Retinal pigment epithelial cell (primary cell): ENCODE results near the gene TNFRSF13B.
"Not testable (repeated sequence)": the region's sequence is repeated elsewhere in the genome, so short reads cannot be mapped to it uniquely, and the experiment has no call there.

ENCODE experiments used
- DNase-seq: peaks from one replicate; pipeline ENCODE4 v3.0.0-alpha.2; 2010; ENCODE audit warnings: low read depth
- H3K4me3 ChIP-seq: 2 replicates; pipeline ENCODE4 v1.5.1; 2011; ENCODE audit warnings: mild to moderate bottlenecking, low read length, control low read depth, moderate library complexity
- TF ChIP-seq, protein P1 (sequence below): conservative IDR thresholded peaks from 2 replicates; pipeline ENCODE4 v1.5.1; 2011; ENCODE audit warnings: low read depth, low read length, control low read depth, inconsistent platforms

Gene TNFRSF13B

GRCh38 chr17:16911141-16911937 lies 60.6 kb downstream of the TNFRSF13B start:
- no peak overlapping the region for H3K4me3 ChIP-seq
- TF ChIP-seq, protein P1, sequence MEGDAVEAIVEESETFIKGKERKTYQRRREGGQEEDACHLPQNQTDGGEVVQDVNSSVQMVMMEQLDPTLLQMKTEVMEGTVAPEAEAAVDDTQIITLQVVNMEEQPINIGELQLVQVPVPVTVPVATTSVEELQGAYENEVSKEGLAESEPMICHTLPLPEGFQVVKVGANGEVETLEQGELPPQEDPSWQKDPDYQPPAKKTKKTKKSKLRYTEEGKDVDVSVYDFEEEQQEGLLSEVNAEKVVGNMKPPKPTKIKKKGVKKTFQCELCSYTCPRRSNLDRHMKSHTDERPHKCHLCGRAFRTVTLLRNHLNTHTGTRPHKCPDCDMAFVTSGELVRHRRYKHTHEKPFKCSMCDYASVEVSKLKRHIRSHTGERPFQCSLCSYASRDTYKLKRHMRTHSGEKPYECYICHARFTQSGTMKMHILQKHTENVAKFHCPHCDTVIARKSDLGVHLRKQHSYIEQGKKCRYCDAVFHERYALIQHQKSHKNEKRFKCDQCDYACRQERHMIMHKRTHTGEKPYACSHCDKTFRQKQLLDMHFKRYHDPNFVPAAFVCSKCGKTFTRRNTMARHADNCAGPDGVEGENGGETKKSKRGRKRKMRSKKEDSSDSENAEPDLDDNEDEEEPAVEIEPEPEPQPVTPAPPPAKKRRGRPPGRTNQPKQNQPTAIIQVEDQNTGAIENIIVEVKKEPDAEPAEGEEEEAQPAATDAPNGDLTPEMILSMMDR, result no peak
- no peak for DNase-seq

DNA sequence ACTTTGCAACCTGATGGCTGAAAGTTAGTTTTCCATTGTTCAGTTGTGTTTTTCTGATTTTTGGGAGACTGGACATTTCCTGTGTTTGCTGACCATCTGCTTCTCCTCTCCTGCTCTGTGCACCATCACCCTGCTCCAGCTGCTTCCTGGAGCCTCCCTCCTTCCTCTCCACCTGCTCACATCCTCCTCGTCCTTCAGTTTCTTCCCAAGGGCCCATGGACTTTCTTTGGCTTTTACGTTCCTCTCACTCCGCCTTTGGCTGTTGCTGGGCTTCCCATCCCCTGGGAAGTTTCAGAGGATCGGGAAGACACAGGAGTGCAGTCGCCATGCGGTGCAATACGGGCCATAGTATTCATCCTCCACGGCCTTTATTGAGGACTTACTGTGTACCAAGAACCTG lies 61.6 kb downstream of the TNFRSF13B start:
- no peak for DNase-seq
- H3K4me3 ChIP-seq, result no peak overlapping the region
- TF ChIP-seq, protein P1, result no peak

- TF ChIP-seq, protein P1, result no peak
Observed at GRCh38 chr17:16909472-16910246, 62.3 kb downstream of the TNFRSF13B start.

DNA sequence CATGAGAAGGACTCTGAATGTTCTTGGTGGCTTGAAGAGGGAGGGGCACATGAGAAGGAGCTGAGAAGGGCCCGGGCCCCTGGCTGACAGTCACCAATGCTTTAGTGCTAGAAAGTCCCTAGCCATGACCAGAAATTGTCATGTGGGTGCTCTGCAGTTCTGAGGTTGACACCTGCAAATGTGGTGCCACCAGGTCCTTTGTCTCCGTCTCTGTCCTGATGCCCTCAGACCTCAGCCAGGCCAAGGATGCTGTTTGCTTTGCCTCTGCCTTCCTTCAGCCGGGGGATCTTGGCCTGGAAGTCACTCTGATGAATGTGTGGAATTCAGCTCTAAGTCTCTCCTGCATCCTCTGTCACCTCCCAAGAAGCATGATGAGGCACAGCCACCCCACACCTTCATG lies 63.6 kb downstream of the TNFRSF13B start:
- H3K4me3 ChIP-seq, result no peak overlapping the region
- TF ChIP-seq, protein P1, result no peak
- DNase-seq, result no peak

More at GRCh38 chr17:16909472-16910246, 62.3 kb downstream of the TNFRSF13B start:
- DNase-seq, result no peak
- no peak overlapping the region for H3K4me3 ChIP-seq

DNA sequence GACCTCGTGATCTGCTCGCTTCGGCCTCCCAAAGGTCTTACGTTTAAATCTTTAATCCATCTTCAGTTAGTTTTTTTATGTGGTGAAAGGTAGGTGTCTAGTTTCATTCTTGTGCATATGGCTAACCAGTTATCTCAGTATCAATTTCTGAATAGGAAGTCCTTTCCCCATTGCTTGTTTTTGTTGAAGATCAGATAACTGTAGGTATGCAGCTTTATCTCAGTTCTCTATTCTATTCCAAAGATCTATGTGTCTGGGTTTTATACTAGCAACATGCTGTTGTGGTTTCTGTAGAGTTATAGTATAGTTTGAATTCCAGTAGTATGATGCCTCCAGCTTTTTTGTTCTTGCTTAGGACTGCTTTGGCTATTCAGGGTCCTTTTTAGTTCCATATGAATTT lies 65.2 kb downstream of the TNFRSF13B start:
- H3K4me3 ChIP-seq, result no peak overlapping the region
- no peak for DNase-seq
- TF ChIP-seq, protein P1, result no peak

GRCh38 chr17:16905593-16906191 lies 66.2 kb downstream of the TNFRSF13B start:
- TF ChIP-seq, protein P1, result no peak
- DNase-seq, result no peak
- no peak overlapping the region for H3K4me3 ChIP-seq

- not testable (repeated sequence) for DNase-seq, H3K4me3 ChIP-seq
Observed at GRCh38 chr17:16903070-16903469, 68.8 kb downstream of the TNFRSF13B start.
